GM12878 (cell line): ENCODE data around the gene CWC25. TPM values are rescaled to one million over a fixed set of nuclear protein-coding genes. Genes with fewer than 3 reads are reported as not detected.

Source experiments
- BACH1 ChIP-seq: fragments of 450-650 bp; IDR thresholded peaks from 2 replicates; pipeline ENCODE4 v1.6.1; 2017; ENCODE audit warnings: mild to moderate bottlenecking, borderline replicate concordance
- BCL11A ChIP-seq: IDR thresholded peaks from 2 replicates; pipeline ENCODE4 v1.6.1; 2011; ENCODE audit warnings: low read depth, low read length
- BHLHE40 ChIP-seq, 2 experiments: fragments of 450-650 bp in 1 of 2; IDR thresholded peaks; 2 replicates each; pipeline ENCODE4 v1.6.1; 2011 to 2017; ENCODE audit warnings: low read depth in 2 of 2, borderline replicate concordance in 1 of 2, improper control_type of control experiment in 1 of 2, low read length in 1 of 2, mild to moderate bottlenecking in 1 of 2
- CBX5 ChIP-seq: sonication (generic); IDR thresholded peaks from 2 replicates; pipeline ENCODE4 v1.6.1; 2016; ENCODE audit warnings: low read depth, moderate library complexity, mild to moderate bottlenecking, inconsistent platforms
- CHD1 ChIP-seq: IDR thresholded peaks from 2 replicates; pipeline ENCODE4 v1.6.1; 2012; ENCODE audit warnings: low read depth, low read length, improper control_type of control experiment
- DPF2 ChIP-seq: fragments of 450-650 bp; IDR thresholded peaks from 2 replicates; pipeline ENCODE4 v1.6.1; 2017; ENCODE audit warnings: mild to moderate bottlenecking
- EP300 ChIP-seq, 2 experiments: fragments of 150-350 bp in 1 of 2; IDR thresholded peaks; 2 replicates each; pipeline ENCODE4 v1.6.1; 2011 to 2012; ENCODE audit warnings: low read depth in 2 of 2, low read length in 2 of 2, borderline replicate concordance in 1 of 2, improper control_type of control experiment in 1 of 2, inconsistent platforms in 1 of 2; ENCODE audit not compliant: control insufficient read depth in 1 of 2
- KLF5 ChIP-seq: fragments of 450-650 bp; IDR thresholded peaks from 2 replicates; pipeline ENCODE4 v1.6.1; 2014; ENCODE audit warnings: mild to moderate bottlenecking; ENCODE audit not compliant: partially characterized antibody
- MEF2A ChIP-seq: IDR thresholded peaks from 2 replicates; pipeline ENCODE4 v1.6.1; 2011; ENCODE audit warnings: low read depth, mild to moderate bottlenecking, low read length, moderate library complexity; ENCODE audit not compliant: insufficient read depth
- MXI1 ChIP-seq: fragments of 150-350 bp; IDR thresholded peaks from 2 replicates; pipeline ENCODE4 v1.6.1; 2011; ENCODE audit warnings: low read depth, mild to moderate bottlenecking, inconsistent platforms, low read length, improper control_type of control experiment
- NBN ChIP-seq: fragments of 450-650 bp; IDR thresholded peaks from 2 replicates; pipeline ENCODE4 v1.6.1; 2016
- NFXL1 ChIP-seq: fragments of 450-650 bp; IDR thresholded peaks from 2 replicates; pipeline ENCODE4 v1.6.1; 2017; ENCODE audit warnings: antibody characterized with exemption, mild to moderate bottlenecking, borderline replicate concordance
- NKRF ChIP-seq: fragments of 450-650 bp; conservative IDR thresholded peaks from 2 replicates; pipeline ENCODE4 v1.6.1; 2017; ENCODE audit warnings: mild to moderate bottlenecking, moderate library complexity
- PKNOX1 ChIP-seq: fragments of 450-650 bp; IDR thresholded peaks from 2 replicates; pipeline ENCODE4 v1.6.1; 2016; ENCODE audit warnings: mild to moderate bottlenecking
- RCOR1 ChIP-seq: conservative IDR thresholded peaks from 2 replicates; pipeline ENCODE4 v1.6.1; 2012; ENCODE audit warnings: low read depth, low read length, improper control_type of control experiment
- RUNX3 ChIP-seq: IDR thresholded peaks from 2 replicates; pipeline ENCODE4 v1.6.1; 2012; ENCODE audit warnings: low read length, inconsistent platforms
- SIX5 ChIP-seq: IDR thresholded peaks from 2 replicates; pipeline ENCODE4 v1.6.1; 2011; ENCODE audit warnings: mild to moderate bottlenecking, low read depth, low read length, moderate library complexity; ENCODE audit not compliant: severe bottlenecking
- SMC3 ChIP-seq: IDR thresholded peaks from 2 replicates; pipeline ENCODE4 v1.6.1; 2011; ENCODE audit warnings: low read length, improper control_type of control experiment, borderline replicate concordance
- SRF ChIP-seq, 2 experiments: IDR thresholded peaks; 2 replicates each; pipeline ENCODE4 v1.6.1; 2011; ENCODE audit warnings: low read depth in 2 of 2, low read length in 2 of 2, mild to moderate bottlenecking in 1 of 2, moderate library complexity in 1 of 2
- TARDBP ChIP-seq: IDR thresholded peaks from 2 replicates; pipeline ENCODE4 v1.6.1; 2016; ENCODE audit warnings: borderline replicate concordance
- TBL1XR1 ChIP-seq: IDR thresholded peaks from 2 replicates; pipeline ENCODE4 v1.6.1; 2012; ENCODE audit warnings: low read depth, low read length, improper control_type of control experiment
- ZBED1 ChIP-seq: IDR thresholded peaks from 2 replicates; pipeline ENCODE4 v1.6.1; 2016; ENCODE audit warnings: borderline replicate concordance
- ZBTB33 ChIP-seq: fragments of 450-650 bp; IDR thresholded peaks from 2 replicates; pipeline ENCODE4 v1.6.1; 2017; ENCODE audit warnings: mild to moderate bottlenecking
- polyA plus RNA-seq, 11 experiments: library from polyadenylated mRNA; depleted of rRNA in 4 of 11; unstranded in 6 of 11; stranded (reverse) in 5 of 11; fragments of >200 nt; fragmentation: Nextera tagmentation in 4 of 11; fragmentation: Illumina TruSeq in 1 of 11; extraction: Ambion mirVana in 4 of 11; extraction: Trizol in 1 of 11; gene quantifications; 1 replicate in 1 of 11; 2 replicates in 10 of 11; pipeline versions ENCODE4 v1.2.1 to v1.2.3, GENCODE V29; 2011 to 2016; ENCODE audit warnings: inconsistent platforms in 2 of 11, missing spikeins in 2 of 11, low read depth in 1 of 11
- total RNA-seq, 4 experiments: library from RNA; depleted of rRNA in 3 of 4; stranded (reverse); fragments of >200 nt in 3 of 4; fragmentation: Illumina TruSeq in 1 of 4; extraction: Trizol in 1 of 4; gene quantifications; 2 replicates each; pipeline versions ENCODE4 v1.2.1 to v1.2.3, GENCODE V29; 2013 to 2021

CWC25 gene
- total and polyA plus RNA-seq, 10 of the 15 experiments (the other 5 are each of a cell fraction or from before 2014, with no cell fraction given): 14.7 to 29.7 (median 22.9) TPM

GRCh38 chr17:38867179-38867967, 42.3 kb upstream of the CWC25 start (continued):
- TF ChIP-seq RCOR1: no peak
- no peak for TF ChIP-seq ZBTB33
- TF ChIP-seq MEF2A: 0 out of 2 replicates have a peak, but pooled peaks have one; percentile 43
- no peak for TF ChIP-seq SIX5
- no peak for TF ChIP-seq BCL11A
- TF ChIP-seq KLF5: no peak
- TF ChIP-seq NKRF: 0 out of 2 replicates have a peak, but pooled peaks have one; percentile 33
- no peak for TF ChIP-seq MXI1
- no peak for TF ChIP-seq NFXL1
- no peak for TF ChIP-seq CHD1
- TF ChIP-seq ZBED1: no peak
- peak; percentile 83 for TF ChIP-seq TBL1XR1
- peak; percentile 20; the same call in 1 of the 2 replicates for TF ChIP-seq CBX5
- TF ChIP-seq SRF (IDR thresholded peaks at IDR 0.05; ENCODE audit: low read depth in 2 of 2, low read length in 2 of 2): no peak
- TF ChIP-seq PKNOX1: no peak
- TF ChIP-seq DPF2: 0 out of 2 replicates have a peak, but pooled peaks have one; percentile 41
- TF ChIP-seq TARDBP: peak; percentile 93
- peak; percentile 56 for TF ChIP-seq RUNX3
- no peak for TF ChIP-seq BACH1
- peak; percentile 30; the same call in 1 of the 2 replicates for TF ChIP-seq NBN
- TF ChIP-seq BHLHE40 (IDR thresholded peaks at IDR 0.05; ENCODE audit: borderline replicate concordance in 1 of 2, low read depth in 2 of 2, low read length in 1 of 2): 0 out of 4 replicates have a peak, but pooled peaks of 1 of the 2 experiments have one; percentile 7
- TF ChIP-seq EP300 (IDR thresholded peaks at IDR 0.05; ENCODE audit: borderline replicate concordance in 1 of 2, control insufficient read depth in 1 of 2, low read depth in 2 of 2, low read length in 2 of 2): peak in 1 of 2 experiments; percentile 67; a peak in 1 of 4 replicates
- no peak for TF ChIP-seq SMC3
